ENCODE measurements around the gene CHST13. TPM values are rescaled to one million over a fixed set of nuclear protein-coding genes. Genes with fewer than 3 reads are reported as not detected.

Gene CHST13
- total RNA-seq, 1 donor from 2014 or later = not detected

DNA sequence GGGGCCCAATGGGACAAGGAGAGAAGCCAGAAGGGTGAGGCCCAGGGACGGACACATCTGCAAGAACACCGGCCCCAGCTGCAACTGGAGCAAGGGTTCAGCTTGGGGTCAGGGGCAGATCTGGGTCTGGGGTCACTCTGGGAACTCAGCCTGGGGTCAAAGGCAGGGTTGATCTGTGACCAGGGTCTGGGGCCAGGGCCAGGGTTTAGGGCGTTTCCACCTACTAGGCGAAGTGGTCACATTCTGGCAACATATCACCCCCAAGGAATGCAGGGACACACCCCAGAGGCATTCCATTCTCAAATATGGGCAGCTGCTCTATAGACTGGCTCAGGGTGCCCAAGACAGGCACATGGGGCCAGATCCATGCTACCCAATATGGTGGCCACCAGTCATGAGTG is 15.4 kb upstream of the CHST13 start:
- DNase-seq (ENCODE audit: low read depth in 2 of 2) = no peak

DNA sequence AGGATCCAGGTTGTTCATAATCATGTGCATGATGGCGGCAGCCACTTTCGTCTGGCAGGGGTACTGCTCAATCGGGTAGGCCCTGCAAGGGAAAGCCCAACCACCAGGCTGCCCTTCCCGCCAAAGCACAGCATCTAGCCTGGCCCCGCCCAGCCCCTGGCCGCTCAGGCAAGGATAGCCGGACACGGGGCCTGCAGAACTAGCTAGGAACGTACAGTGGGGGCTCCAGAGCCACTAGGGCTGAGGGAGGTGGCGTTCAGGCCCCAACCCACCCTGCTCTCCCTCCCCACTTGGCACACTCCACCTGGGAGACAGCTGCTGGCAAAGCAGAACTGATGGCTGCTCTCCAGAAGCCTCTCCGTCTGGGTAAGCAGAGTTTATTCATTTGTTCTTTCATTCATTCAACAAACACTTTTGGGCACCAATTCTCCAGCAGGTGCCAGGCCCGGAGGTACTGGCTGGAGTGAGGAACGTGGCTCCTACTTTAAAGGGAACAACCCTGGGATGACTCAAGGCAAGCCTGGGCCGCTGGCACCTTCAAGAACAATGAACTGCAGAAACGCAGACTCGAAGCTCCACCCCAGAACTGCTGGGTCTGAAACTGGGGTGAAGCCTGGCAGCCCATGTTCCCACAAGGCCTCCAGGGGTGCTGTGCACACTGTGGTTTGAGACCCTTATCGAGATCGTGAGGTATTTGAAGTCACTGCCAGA is 14.2 kb upstream of the CHST13 start:
- DNase-seq (ENCODE audit: low read depth in 2 of 2) = no peak

DNA sequence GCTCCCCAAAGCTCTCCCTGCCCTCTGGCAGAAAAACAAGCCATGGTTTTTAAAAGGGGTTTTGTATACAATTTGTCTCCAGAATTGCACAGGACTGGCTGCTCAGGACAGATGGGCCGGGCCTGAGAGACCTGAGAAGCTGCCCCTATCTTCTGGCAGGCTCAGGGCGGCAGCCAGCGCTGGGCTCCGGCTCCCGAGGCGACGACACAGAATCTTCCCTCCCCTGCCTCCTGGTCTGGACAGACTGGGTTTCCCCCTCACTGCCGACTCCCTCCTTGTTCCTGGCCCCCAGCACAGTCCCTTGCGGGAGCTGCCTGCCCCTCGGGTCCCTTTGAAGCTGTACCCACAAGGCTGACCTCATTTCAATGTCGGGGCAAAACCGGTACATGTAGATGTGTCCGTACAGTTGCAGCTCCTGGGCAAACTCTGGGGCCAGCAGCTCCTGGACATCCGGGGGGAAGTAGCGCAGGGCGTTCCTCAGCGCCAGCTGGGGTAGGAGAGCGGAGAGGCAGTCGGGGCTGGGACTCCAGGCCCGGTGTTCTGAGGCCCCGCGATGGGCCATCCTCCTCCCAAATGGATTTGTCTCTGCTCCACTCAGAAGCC is 13.5 kb upstream of the CHST13 start:
- DNase-seq (ENCODE audit: low read depth in 2 of 2) = no peak

DNA sequence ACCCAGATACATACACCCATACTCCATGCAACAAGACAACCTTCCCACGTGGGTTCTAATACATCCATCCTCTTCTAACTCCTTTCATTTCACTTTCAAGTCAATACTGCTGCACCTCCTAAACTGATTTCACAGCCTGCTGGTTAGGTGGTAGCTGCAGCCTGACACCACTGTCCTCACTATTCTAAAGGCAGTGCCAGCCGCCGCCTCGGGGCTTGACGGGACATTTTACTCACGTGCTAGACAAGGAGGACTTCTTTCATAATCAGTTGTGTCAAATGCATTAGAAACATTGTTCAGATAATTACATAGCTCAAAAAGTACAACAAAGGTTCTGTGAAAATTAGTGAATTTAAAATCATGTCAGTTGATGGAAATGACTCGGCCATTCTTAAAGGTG is 12.7 kb upstream of the CHST13 start:
- no peak for DNase-seq (ENCODE audit: low read depth in 2 of 2)

DNA sequence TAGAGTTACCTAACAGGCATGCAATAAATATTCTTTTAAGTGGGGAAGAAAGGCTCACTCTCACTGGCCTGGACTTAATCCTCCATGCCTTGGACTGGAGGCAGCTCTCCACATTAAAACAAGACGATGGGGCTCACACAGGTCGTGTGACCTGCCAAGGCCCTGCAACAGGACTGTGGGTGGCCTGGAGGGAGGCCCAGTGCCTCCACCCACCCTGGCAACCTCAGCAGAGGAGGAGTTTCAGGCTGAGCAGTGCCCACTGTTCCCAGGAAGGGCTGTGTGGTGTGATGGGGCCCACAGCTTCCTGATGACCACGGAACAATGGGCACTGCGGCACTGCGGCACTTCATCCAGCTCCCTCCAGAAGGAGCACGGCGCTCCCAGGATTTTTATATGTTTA is 11.9 kb upstream of the CHST13 start:
- DNase-seq (ENCODE audit: low read depth in 2 of 2) = no peak

DNA sequence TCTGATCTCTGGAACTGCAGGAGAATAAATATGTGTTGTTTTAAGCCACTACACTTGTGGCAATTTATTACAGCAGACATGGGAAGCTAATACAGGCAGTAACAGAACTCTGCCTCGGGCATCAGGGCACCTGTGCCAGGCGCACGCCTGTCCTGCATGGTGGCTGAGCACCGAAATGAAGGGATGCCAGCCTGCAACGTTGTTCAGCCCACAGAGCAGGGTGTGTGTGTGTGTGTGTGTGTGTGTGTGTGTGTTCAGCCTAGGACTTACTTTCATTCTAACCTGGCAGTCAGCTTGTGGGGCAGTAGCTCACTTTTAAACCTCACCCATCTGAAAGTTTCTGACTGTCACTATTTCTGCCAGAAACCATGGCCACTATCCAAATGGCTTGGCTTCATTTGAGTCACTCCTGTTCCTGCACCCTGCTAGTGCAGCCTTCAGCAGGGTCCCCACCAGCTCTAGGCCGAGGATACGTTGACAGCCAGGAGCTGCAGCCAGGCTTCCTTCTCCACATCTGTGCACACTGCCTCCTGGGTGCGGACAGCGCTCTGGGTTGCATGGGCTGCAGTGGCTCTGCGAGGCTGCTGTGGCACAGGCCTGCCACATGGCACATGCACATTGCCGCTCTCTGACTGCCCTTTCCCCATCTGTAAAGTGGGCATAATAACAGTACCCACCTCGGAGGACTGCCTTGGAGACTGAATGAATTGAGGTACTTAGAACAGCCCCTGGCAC is 10.9 kb upstream of the CHST13 start:
- no peak for DNase-seq (ENCODE audit: low read depth in 2 of 2)

DNA sequence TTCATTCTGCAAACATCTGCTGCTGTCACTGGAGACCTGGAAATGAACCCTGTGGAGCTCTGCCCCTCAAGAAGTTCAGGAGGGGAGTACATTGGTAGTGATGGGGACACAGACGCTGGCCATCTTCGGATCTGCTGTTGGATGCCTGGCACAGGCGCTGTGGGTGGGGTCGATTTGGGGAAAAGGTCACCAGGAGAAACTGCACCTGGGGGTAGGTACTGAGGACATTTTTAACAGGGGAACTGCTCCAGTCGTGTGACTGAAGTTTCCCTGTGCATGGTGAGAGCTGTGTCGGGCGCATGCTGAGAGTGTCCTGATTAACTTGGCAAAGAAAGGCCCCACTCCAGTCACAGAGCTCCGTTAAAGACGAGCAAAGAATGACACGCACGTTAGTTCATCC is 9.8 kb upstream of the CHST13 start:
- no peak for DNase-seq (ENCODE audit: low read depth in 2 of 2)

DNA sequence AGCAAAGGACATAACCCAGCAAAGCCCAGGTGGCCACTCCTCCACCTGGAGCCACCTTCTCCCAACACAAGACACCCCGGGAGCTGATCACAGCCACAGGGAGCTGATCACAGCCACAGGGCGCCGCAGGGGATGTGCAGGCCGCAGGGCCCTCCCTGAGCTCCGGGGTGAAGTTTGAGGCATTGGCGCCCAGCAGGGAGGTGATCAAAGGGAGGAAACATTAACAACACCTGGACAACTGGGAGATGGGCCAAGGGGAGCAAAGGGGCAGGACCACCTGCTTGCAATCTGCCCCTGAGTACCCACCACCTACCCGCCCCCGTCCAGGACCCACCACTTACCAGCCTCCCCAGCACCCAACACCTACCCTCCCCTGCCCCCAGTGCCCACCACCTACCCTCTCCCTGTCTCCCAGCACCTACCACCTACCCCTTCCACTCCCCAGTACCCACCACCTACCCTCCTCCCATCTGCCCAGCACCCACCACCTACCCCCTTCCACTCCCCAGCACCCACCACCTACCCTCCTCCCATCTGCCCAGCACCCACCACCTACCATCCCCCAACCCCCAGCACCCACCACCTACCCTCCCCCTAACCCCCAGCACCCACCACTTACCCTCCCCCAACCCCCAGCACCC is 8.8 kb upstream of the CHST13 start:
- DNase-seq (ENCODE audit: low read depth in 2 of 2) = no peak

DNA sequence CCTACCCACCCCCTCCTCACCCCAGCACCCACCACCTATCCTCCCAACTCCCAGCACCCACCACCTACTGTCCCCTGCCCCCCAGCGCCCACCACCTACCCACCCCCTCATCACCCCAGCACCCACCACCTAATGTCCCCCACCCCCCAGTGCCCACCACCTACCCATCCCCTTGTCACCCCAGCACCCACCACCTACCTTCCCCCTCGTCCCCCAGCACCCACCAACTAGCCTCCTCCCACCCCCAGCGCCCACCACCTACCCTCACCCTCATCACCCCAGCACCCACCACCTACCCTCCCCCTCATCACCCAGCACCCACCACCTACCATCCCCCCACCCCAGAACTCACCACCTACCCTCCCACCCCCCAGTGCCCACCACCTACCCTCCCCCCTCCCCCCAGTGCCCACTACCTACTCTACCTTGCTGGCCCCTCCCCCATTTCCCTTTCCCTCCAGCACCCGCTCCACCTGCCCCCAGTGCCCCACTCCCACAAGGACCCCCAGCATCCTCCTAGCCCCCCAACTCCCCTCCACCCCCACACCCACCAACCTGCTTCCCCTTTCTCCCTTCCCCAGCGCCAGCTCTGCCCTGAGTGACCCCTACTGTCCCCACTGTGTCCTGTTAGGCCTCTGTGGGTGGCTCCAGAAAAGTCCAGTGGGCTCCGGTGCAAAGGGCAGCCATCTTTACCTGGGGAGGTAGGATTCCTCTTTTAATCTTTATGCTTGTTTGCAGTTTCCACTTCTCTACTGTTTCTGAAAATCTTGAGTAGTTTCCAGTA is 7.6 kb upstream of the CHST13 start:
- no peak for DNase-seq (ENCODE audit: low read depth in 2 of 2)

DNA sequence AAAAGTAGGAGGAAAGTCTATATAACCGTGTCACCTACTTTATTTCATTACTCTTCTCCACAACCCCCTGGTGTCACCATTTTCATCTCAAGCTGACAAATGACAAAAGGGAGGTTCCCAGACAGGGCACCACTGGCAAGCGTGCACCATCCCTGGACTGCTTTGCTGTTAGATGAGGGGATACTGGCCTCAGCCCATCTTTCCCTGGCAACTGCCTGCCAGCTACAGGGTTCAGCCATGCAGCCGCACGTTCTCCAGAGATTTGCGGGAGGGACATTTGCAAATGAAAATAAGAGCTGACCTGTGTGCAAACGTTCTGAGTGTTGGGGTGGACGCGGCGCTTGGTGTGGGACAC is 7.0 kb upstream of the CHST13 start:
- DNase-seq (ENCODE audit: low read depth in 2 of 2) = no peak

DNA sequence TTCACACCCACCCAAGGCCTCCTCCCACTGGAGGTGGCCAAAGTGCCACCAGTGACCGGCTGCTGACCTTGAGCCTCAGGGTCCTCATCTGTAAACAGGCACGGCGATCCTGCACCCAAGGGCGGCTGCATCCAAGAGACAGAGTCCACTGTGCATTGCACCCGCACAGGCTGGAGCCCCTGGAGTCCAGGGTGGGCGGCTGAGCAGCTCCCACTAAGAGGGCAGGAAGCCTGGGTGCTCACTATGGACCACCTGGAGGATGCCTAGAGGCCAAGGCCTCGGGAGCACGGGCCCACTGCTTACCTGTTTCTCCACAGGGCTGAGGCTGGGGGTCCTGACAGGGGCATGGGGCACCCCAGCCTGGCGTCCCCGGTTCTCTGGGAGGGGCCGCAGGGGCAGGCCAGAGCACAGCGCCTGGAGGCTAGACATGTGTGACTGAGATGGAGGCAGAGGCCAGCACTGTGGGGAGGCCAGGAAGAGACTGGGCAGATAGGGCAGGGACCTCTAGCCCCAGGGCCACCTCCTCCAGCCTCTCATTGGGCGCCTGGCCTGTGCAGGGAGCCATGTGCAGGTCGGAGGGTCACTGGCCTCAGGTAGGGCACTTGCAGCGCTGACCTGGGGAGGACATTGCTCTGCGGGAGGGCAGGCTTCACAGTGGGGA is 6.5 kb upstream of the CHST13 start, which contains the start of gene UROC1:
UROC1 (minus strand) TSS at position 483 of the 661 bp plus-strand sequence; CDS start at position 429, 54 bp downstream.
- DNase-seq (ENCODE audit: low read depth in 2 of 2) = no peak

DNA sequence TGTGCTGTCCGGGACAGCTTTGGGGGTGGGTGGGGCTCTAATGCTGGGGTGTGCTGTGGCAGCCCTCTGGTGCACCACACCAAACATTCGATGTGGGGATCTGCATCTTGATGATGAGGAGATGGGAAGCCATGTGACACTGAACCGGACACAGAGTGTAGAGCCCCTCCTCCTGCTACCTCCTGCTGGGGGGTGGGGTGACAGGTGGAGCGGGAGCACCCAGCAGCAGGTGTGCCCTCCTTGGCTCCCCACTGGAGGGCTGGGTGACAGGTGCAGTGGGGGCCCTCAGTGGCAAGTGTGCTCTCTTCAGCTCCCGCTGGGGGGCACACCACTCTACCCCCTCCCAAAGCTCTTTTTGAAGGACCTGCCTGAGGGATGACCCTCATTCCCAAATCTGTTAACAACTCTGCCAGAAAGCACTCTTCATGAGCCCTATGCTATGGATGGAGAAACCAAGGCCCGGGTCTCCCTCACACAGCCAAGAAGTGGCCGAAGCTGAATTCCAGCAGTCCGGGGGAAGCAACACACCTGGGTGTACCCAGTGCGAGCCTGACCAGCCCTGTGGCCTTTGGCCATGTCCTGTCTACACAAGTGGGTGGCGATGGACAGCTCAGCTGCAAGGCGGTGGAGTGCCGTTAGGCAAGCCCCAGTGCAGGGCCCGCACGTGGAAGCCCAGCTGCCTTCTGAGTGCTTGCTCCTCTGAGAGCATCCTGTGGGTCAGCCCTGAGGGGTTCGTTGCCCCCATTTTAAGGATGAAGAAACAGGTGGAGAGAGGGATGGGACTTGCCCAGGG is 5.8 kb upstream of the CHST13 start:
- DNase-seq (ENCODE audit: low read depth in 2 of 2) = no peak

DNA sequence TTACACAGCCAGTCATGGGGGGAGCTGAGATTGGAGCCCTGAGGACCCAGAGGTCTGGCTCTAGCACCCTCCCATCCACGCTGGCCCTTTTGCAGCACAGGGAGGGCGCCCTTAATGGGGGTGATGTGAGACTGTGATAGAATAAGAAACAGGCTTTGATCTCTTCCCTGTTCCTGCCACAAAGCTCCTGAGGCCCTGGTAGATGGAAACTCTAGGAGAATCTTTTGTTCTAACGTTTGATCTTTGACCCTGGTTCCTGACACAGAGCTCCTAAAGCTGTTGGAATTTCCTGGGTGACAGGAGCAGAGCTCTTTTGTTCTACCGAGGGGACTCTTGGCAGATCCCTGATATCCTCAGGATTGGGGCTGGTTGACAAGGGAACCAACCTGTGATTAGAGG is 5.2 kb upstream of the CHST13 start:
- DNase-seq (ENCODE audit: low read depth in 2 of 2) = no peak

DNA sequence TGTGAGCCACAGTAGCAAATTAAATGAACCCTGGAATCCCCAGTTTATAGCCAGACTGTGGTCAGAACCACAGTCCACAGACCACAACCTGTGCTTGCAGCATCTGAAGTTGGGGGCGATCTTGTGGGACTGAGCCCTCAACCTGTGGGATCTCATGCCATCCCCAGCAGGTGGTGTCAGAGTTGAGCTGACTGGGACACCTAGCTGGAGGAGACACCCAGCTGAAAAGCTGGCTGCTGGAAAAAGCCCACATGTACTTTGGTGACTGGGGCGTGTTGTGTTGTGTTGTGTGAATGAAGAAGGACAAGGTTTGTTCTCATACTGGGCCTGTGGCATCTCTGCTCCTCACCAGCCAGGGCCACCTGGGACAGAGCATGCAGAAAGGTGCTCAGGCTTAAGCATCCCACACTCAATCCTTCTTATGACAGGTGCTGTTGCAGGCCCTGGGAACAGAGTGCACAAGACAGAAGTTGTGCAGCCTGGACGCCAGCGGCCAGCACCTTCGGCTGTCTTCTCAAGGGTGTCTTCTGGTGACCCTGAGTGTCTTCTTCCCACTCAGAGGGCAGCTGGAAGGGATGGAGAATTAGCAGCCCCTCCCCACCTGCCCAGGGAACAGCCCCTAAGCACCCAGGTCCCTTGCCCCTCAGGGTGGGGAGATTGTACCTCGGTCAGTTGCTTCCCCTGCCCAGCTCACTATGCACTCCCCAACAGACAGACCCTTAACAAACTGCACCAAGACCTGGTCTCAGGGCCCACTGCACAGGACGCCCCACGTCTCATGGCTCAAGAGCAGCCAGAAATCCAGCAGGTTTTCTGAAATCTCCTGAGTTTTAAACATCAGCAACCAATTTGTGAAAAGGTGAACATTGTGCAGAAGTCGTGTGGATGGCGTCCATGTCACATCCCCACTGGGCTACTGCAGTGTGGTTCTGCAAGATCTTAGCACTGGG is 4.2 kb upstream of the CHST13 start:
- DNase-seq (ENCODE audit: low read depth in 2 of 2) = no peak

DNA sequence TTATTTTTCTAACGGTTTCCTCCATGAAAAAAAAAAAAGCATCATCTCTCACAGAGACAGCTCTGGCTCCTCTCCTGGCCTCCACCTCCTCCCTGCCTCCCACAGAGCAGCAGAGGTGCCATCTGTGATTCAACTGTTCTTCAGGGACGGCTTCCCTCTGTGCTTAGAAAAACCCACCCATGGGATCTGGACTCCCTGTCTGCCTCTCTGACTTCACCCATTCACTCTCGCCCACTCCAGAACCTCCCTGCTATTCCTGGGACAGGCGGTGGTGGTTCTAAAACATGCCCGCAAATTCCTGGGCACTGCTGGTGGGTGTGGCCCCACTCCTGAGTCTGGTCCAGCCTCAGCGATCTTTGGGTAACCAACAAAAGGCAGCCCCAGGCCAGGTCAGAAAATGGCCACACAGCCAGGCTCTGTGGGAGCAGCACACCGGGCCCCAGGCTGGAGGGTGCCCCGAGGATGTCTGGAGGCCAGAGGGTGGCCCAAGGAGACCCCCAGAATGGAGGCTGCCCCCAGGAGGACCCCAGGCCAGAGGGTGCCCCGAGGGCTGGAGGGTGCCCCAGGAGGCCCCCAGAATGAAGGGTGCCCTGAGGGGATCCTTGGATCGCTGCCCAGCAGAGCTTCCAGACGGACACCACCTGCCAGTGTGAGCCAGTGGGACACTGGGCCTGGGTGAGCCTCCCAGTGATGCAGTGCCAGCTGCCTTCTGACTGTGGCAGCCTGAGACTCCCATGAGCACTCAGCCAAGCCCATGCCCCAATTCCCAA is 2.6 kb upstream of the CHST13 start:
- DNase-seq (ENCODE audit: low read depth in 2 of 2) = no peak

DNA sequence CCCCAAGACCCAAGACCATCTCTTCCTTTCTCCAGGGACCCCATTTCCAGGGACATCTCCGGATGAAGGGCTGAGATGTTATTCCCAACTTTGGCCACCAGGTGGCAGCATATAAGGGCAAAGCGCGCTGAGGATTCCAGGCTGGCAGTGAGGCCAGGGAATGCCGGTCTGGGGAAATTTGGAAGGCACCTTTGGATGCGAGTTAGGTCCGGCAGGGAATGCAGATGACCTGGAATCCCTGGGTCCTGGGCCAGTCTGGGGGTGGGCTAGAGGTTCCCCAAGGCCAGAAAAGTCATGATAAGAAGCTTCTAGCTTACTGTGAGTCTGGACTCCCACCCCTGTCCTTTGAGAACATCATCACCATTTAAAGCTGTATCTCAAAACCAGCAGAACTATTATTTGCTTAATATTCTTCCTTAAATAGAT is 1.6 kb upstream of the CHST13 start:
- peak; percentile 43 to 57 for DNase-seq (ENCODE audit: low read depth in 2 of 2)

DNA sequence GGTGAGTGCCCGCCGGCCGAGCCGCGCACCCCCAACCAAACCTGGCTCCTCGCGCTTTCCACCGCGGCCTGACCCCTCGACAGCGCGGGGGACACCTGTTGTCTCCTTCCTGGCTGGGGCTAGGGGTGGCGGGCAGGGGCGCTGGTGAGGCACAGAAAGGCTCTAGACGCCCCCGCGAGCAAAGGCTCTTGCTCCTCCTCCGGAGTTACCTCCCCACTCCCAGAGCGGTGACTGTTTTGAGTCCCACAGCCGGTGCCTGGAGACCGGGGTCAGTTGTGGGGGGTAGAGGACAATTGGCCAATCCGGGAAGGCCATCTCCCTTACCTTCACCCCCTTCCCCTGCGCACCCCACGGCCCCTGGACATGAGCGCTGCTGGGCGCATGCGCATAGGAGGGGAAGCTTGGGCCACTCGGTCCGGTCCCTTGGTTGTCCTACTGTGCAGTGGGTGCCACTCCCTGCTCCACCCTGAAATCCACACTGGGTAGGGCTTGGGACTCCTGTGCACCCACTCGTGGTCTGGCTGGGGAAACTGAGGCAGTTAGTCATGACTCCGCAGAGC is 554 bp downstream of the CHST13 start:
- no peak for DNase-seq (ENCODE audit: low read depth in 2 of 2)

Data from lung microvascular endothelial cell (primary cell).